ENCODE results near the gene KRT72.
"Not testable (repeated sequence)": the region's sequence is repeated elsewhere in the genome, so short reads cannot be mapped to it uniquely, and the experiment has no call there.

The KRT72 gene

GRCh38 chr12:52603314-52603713 lies 2.1 kb upstream of the KRT72 start:
- TF ChIP-seq POLR2AphosphoS5 (IDR thresholded peaks at IDR 0.05; ENCODE audit: low read depth, low read length) (no peak), POLR2A (IDR thresholded peaks at IDR 0.05; ENCODE audit: low read depth, low read length) (no peak), TAF1 (IDR thresholded peaks at IDR 0.05; ENCODE audit: low read depth, low read length) (no peak), SPI1 (IDR thresholded peaks at IDR 0.05; ENCODE audit: low read depth, low read length) (no peak), POU2F2 (IDR thresholded peaks at IDR 0.05; ENCODE audit: low read depth, low read length) (no peak), PAX5 (IDR thresholded peaks at IDR 0.05; ENCODE audit: insufficient read depth, low read length, severe bottlenecking) (no peak)

GRCh38 chr12:52602552-52602951 lies 1.3 kb upstream of the KRT72 start:
- TF ChIP-seq PAX5 (IDR thresholded peaks at IDR 0.05; ENCODE audit: insufficient read depth, low read length, severe bottlenecking): no peak
- no peak for TF ChIP-seq POLR2A (IDR thresholded peaks at IDR 0.05; ENCODE audit: low read depth, low read length)
- TF ChIP-seq POLR2AphosphoS5 (IDR thresholded peaks at IDR 0.05; ENCODE audit: low read depth, low read length): no peak
- no peak for TF ChIP-seq POU2F2 (IDR thresholded peaks at IDR 0.05; ENCODE audit: low read depth, low read length)
- no peak for TF ChIP-seq TAF1 (IDR thresholded peaks at IDR 0.05; ENCODE audit: low read depth, low read length)
- no peak for TF ChIP-seq SPI1 (IDR thresholded peaks at IDR 0.05; ENCODE audit: low read depth, low read length)
- no peak for DNase-seq (ENCODE audit: insufficient read length, low spot score)
- no peak for FAIRE-seq

More at GRCh38 chr12:52603314-52603713, 2.1 kb upstream of the KRT72 start:
- no peak for DNase-seq (ENCODE audit: insufficient read length, low spot score)
- FAIRE-seq: no peak

GRCh38 chr12:52601671-52602070 lies 408 bp upstream of the KRT72 start:
- TF ChIP-seq POLR2A (IDR thresholded peaks at IDR 0.05; ENCODE audit: low read depth, low read length): no peak
- no peak for TF ChIP-seq SPI1 (IDR thresholded peaks at IDR 0.05; ENCODE audit: low read depth, low read length)
- TF ChIP-seq POLR2AphosphoS5 (IDR thresholded peaks at IDR 0.05; ENCODE audit: low read depth, low read length): no peak
- no peak for TF ChIP-seq POU2F2 (IDR thresholded peaks at IDR 0.05; ENCODE audit: low read depth, low read length)
- TF ChIP-seq PAX5 (IDR thresholded peaks at IDR 0.05; ENCODE audit: insufficient read depth, low read length, severe bottlenecking): no peak
- no peak for TF ChIP-seq TAF1 (IDR thresholded peaks at IDR 0.05; ENCODE audit: low read depth, low read length)
- DNase-seq (ENCODE audit: insufficient read length, low spot score) (no peak), FAIRE-seq (no peak)

GRCh38 chr12:52600475-52600874 lies 788 bp downstream of the KRT72 start:
- no peak for DNase-seq (ENCODE audit: insufficient read length, low spot score)
- FAIRE-seq: no peak
- no peak for TF ChIP-seq SPI1 (IDR thresholded peaks at IDR 0.05; ENCODE audit: low read depth, low read length)
- no peak for TF ChIP-seq TAF1 (IDR thresholded peaks at IDR 0.05; ENCODE audit: low read depth, low read length)
- TF ChIP-seq POLR2A (IDR thresholded peaks at IDR 0.05; ENCODE audit: low read depth, low read length): no peak
- no peak for TF ChIP-seq POU2F2 (IDR thresholded peaks at IDR 0.05; ENCODE audit: low read depth, low read length)
- TF ChIP-seq PAX5 (IDR thresholded peaks at IDR 0.05; ENCODE audit: insufficient read depth, low read length, severe bottlenecking): no peak
- TF ChIP-seq POLR2AphosphoS5 (IDR thresholded peaks at IDR 0.05; ENCODE audit: low read depth, low read length): no peak

GRCh38 chr12:52600071-52600470 lies 1.2 kb downstream of the KRT72 start:
- DNase-seq (ENCODE audit: insufficient read length, low spot score) (no peak), FAIRE-seq (no peak)
- TF ChIP-seq POU2F2 (IDR thresholded peaks at IDR 0.05; ENCODE audit: low read depth, low read length): no peak
- no peak for TF ChIP-seq TAF1 (IDR thresholded peaks at IDR 0.05; ENCODE audit: low read depth, low read length)
- no peak for TF ChIP-seq PAX5 (IDR thresholded peaks at IDR 0.05; ENCODE audit: insufficient read depth, low read length, severe bottlenecking)
- TF ChIP-seq SPI1 (IDR thresholded peaks at IDR 0.05; ENCODE audit: low read depth, low read length): no peak
- no peak for TF ChIP-seq POLR2A (IDR thresholded peaks at IDR 0.05; ENCODE audit: low read depth, low read length)
- TF ChIP-seq POLR2AphosphoS5 (IDR thresholded peaks at IDR 0.05; ENCODE audit: low read depth, low read length): no peak

GRCh38 chr12:52598966-52599365 lies 2.3 kb downstream of the KRT72 start:
- DNase-seq (ENCODE audit: insufficient read length, low spot score): no peak
- no peak for FAIRE-seq
- TF ChIP-seq POU2F2 (IDR thresholded peaks at IDR 0.05; ENCODE audit: low read depth, low read length): no peak
- no peak for TF ChIP-seq SPI1 (IDR thresholded peaks at IDR 0.05; ENCODE audit: low read depth, low read length)
- no peak for TF ChIP-seq POLR2AphosphoS5 (IDR thresholded peaks at IDR 0.05; ENCODE audit: low read depth, low read length)
- no peak for TF ChIP-seq POLR2A (IDR thresholded peaks at IDR 0.05; ENCODE audit: low read depth, low read length)
- no peak for TF ChIP-seq PAX5 (IDR thresholded peaks at IDR 0.05; ENCODE audit: insufficient read depth, low read length, severe bottlenecking)
- TF ChIP-seq TAF1 (IDR thresholded peaks at IDR 0.05; ENCODE audit: low read depth, low read length): no peak

GRCh38 chr12:52594237-52594636 lies 7.0 kb downstream of the KRT72 start:
- FAIRE-seq; DNase-seq (ENCODE audit: insufficient read length, low spot score): not testable (repeated sequence)

GRCh38 chr12:52591521-52591920 lies 9.7 kb downstream of the KRT72 start:
- TF ChIP-seq TAF1 (IDR thresholded peaks at IDR 0.05; ENCODE audit: low read depth, low read length) (no peak), POLR2AphosphoS5 (IDR thresholded peaks at IDR 0.05; ENCODE audit: low read depth, low read length) (no peak)
- DNase-seq (ENCODE audit: insufficient read length, low spot score) (no peak), FAIRE-seq (no peak)

GRCh38 chr12:52590021-52590420 lies 11.2 kb downstream of the KRT72 start:
- no peak for TF ChIP-seq PAX5 (IDR thresholded peaks at IDR 0.05; ENCODE audit: insufficient read depth, low read length, severe bottlenecking)
- TF ChIP-seq SPI1 (IDR thresholded peaks at IDR 0.05; ENCODE audit: low read depth, low read length): no peak
- FAIRE-seq (no peak), DNase-seq (ENCODE audit: insufficient read length, low spot score) (no peak)

- DNase-seq (ENCODE audit: insufficient read length, low spot score): no peak
- no peak for FAIRE-seq
- TF ChIP-seq POLR2A (IDR thresholded peaks at IDR 0.05; ENCODE audit: low read depth, low read length): no peak
These were observed 13.7 kb downstream of the KRT72 start for GRCh38 chr12:52587563-52587962.

GRCh38 chr12:52585946-52586345 lies 15.3 kb downstream of the KRT72 start:
- TF ChIP-seq TAF1 (IDR thresholded peaks at IDR 0.05; ENCODE audit: low read depth, low read length) (no peak), PAX5 (IDR thresholded peaks at IDR 0.05; ENCODE audit: insufficient read depth, low read length, severe bottlenecking) (no peak), POU2F2 (IDR thresholded peaks at IDR 0.05; ENCODE audit: low read depth, low read length) (no peak), SPI1 (IDR thresholded peaks at IDR 0.05; ENCODE audit: low read depth, low read length) (no peak), POLR2AphosphoS5 (IDR thresholded peaks at IDR 0.05; ENCODE audit: low read depth, low read length) (no peak), POLR2A (IDR thresholded peaks at IDR 0.05; ENCODE audit: low read depth, low read length) (no peak)
- DNase-seq (ENCODE audit: insufficient read length, low spot score) (no peak), FAIRE-seq (no peak)

Measured in GM12891 (cell line).